ENCODE results near the gene RNF32. TPM values are rescaled to one million over a fixed set of nuclear protein-coding genes. Genes with fewer than 3 reads are reported as not detected.

RNF32 gene
- total RNA-seq, 1 experiment from 2014 or later: 1.6 TPM

- H3K4me1 Mint-ChIP-seq (ENCODE audit: low read depth, unreplicated experiment): no peaks in the 10 kb centered on the region
- DNase-seq: no peak
- TF ChIP-seq, protein P1, sequence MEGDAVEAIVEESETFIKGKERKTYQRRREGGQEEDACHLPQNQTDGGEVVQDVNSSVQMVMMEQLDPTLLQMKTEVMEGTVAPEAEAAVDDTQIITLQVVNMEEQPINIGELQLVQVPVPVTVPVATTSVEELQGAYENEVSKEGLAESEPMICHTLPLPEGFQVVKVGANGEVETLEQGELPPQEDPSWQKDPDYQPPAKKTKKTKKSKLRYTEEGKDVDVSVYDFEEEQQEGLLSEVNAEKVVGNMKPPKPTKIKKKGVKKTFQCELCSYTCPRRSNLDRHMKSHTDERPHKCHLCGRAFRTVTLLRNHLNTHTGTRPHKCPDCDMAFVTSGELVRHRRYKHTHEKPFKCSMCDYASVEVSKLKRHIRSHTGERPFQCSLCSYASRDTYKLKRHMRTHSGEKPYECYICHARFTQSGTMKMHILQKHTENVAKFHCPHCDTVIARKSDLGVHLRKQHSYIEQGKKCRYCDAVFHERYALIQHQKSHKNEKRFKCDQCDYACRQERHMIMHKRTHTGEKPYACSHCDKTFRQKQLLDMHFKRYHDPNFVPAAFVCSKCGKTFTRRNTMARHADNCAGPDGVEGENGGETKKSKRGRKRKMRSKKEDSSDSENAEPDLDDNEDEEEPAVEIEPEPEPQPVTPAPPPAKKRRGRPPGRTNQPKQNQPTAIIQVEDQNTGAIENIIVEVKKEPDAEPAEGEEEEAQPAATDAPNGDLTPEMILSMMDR (IDR thresholded peaks at IDR 0.05; ENCODE audit: unreplicated experiment): no peak
- no peak overlapping the region for H3K4me3 Mint-ChIP-seq (ENCODE audit: low read depth, unreplicated experiment)
- H3K27me3 Mint-ChIP-seq (ENCODE audit: unreplicated experiment): peaks cover 36% of the 10 kb centered on the region
- CTCF ChIA-PET: no interaction called here
- no peak overlapping the region for H3K27ac Mint-ChIP-seq (ENCODE audit: unreplicated experiment)
- H3K9me3 Mint-ChIP-seq (ENCODE audit: low read depth, unreplicated experiment): no peaks in the 10 kb centered on the region
- no peaks in the 10 kb centered on the region for H3K36me3 Mint-ChIP-seq (ENCODE audit: insufficient read depth, unreplicated experiment)
- BruUV-seq (replicated peaks): no TSS peak
- intact Hi-C loops (cut with micrococcal nuclease; ENCODE audit: unreplicated experiment): no loop called here
These were observed 38.3 kb upstream of the RNF32 start for GRCh38 chr7:156602283-156602682.

DNA sequence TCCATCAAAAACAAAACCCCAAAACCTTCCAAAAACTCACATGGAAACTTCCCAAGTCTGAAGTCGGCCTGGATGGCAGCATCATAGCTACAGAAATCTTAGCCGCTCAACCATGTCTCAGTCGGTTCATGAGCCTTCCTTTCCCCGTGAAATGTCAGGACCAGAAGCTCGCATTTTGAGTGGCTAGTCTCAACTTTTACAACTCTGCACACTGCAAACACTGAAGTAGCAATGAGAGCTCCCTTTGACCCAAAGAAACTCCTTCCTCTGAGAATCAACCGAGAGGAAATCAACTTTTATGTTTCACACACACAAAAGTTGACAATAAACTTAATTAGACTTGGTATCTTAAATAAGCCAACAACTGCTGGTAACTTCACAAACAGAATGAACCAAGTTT is 37.6 kb upstream of the RNF32 start:
- CTCF ChIA-PET: interaction anchor here (0.5 kb wide), 1 partner anchor 1979 kb away, joined by 3 read pairs; no protein-coding TSS in a partner anchor
- no peak overlapping the region for H3K4me3 Mint-ChIP-seq (ENCODE audit: low read depth, unreplicated experiment)
- no TSS peak for BruUV-seq (replicated peaks)

GRCh38 chr7:156603629-156604028 is 36.9 kb upstream of the RNF32 start:
- no peak for DNase-seq
- H3K4me1 Mint-ChIP-seq (ENCODE audit: low read depth, unreplicated experiment): no peaks in the 10 kb centered on the region
- CTCF ChIA-PET: no interaction called here
- BruUV-seq (replicated peaks): no TSS peak
- intact Hi-C loops (cut with micrococcal nuclease; ENCODE audit: unreplicated experiment): no loop called here
- TF ChIP-seq, protein P1 (IDR thresholded peaks at IDR 0.05; ENCODE audit: unreplicated experiment): no peak
- no peaks in the 10 kb centered on the region for H3K36me3 Mint-ChIP-seq (ENCODE audit: insufficient read depth, unreplicated experiment)
- no peak overlapping the region for H3K27ac Mint-ChIP-seq (ENCODE audit: unreplicated experiment)
- no peak overlapping the region for H3K4me3 Mint-ChIP-seq (ENCODE audit: low read depth, unreplicated experiment)
- H3K27me3 Mint-ChIP-seq (ENCODE audit: unreplicated experiment): peaks cover 47% of the 10 kb centered on the region
- H3K9me3 Mint-ChIP-seq (ENCODE audit: low read depth, unreplicated experiment): no peaks in the 10 kb centered on the region

More for the DNA sequence above, 37.6 kb upstream of the RNF32 start:
- no peak for DNase-seq
- TF ChIP-seq, protein P1 (IDR thresholded peaks at IDR 0.05; ENCODE audit: unreplicated experiment): no peak
- Mint-ChIP-seq H3K9me3 (ENCODE audit: low read depth, unreplicated experiment) (no peaks in the 10 kb centered on the region), H3K4me1 (ENCODE audit: low read depth, unreplicated experiment) (no peaks in the 10 kb centered on the region), H3K27me3 (ENCODE audit: unreplicated experiment) (peaks cover 41% of the 10 kb centered on the region), H3K36me3 (ENCODE audit: insufficient read depth, unreplicated experiment) (no peaks in the 10 kb centered on the region), H3K27ac (ENCODE audit: unreplicated experiment) (no peak overlapping the region)
- intact Hi-C loops (cut with micrococcal nuclease; ENCODE audit: unreplicated experiment): no loop called here

- Mint-ChIP-seq H3K27ac (ENCODE audit: unreplicated experiment) (no peak overlapping the region), H3K27me3 (ENCODE audit: unreplicated experiment) (peaks cover 54% of the 10 kb centered on the region), H3K9me3 (ENCODE audit: low read depth, unreplicated experiment) (no peaks in the 10 kb centered on the region), H3K4me1 (ENCODE audit: low read depth, unreplicated experiment) (no peaks in the 10 kb centered on the region), H3K36me3 (ENCODE audit: insufficient read depth, unreplicated experiment) (no peaks in the 10 kb centered on the region), H3K4me3 (ENCODE audit: low read depth, unreplicated experiment) (no peak overlapping the region)
- intact Hi-C loops (cut with micrococcal nuclease; ENCODE audit: unreplicated experiment): no loop called here
- CTCF ChIA-PET: no interaction called here
- no TSS peak for BruUV-seq (replicated peaks)
- TF ChIP-seq, protein P1 (IDR thresholded peaks at IDR 0.05; ENCODE audit: unreplicated experiment): no peak
- no peak for DNase-seq
These were observed 36.3 kb upstream of the RNF32 start for GRCh38 chr7:156604311-156604710.

Data from Calu3 (cell line).